NCI-H1417 treated with DMSO at 0.1 percent for 48 hours (cell line): ENCODE data around the gene COPG2.

Experiments
- DNase-seq: peaks from one replicate; lab custom pipeline; 2025; lab: John Stamatoyannopoulos, UW

Gene COPG2

GRCh38 chr7:130500463-130500862 is 168.1 kb downstream of the COPG2 start:
- DNase-seq: no peak

GRCh38 chr7:130494431-130494858 is 174.1 kb downstream of the COPG2 start:
- DNase-seq: no peak

GRCh38 chr7:130493275-130493873 is 175.2 kb downstream of the COPG2 start:
- DNase-seq: no peak

GRCh38 chr7:130492523-130493274 is 175.8 kb downstream of the COPG2 start:
- no peak for DNase-seq

- DNase-seq: no peak
Measured at GRCh38 chr7:130491841-130492522, 176.6 kb downstream of the COPG2 start, which contains the start of gene MEST. Gene MEST (plus strand): TSS chr7:130492085. CDS start chr7:130492314, 229 bp downstream.

GRCh38 chr7:130490888-130491804 is 177.4 kb downstream of the COPG2 start:
- no peak for DNase-seq

- no peak for DNase-seq
Measured at GRCh38 chr7:130490311-130490791, 178.2 kb downstream of the COPG2 start.

- no peak for DNase-seq
Measured at GRCh38 chr7:130489140-130489983, 179.2 kb downstream of the COPG2 start.

GRCh38 chr7:130488392-130489139 is 180.0 kb downstream of the COPG2 start:
- no peak for DNase-seq

GRCh38 chr7:130486954-130487436 is 181.6 kb downstream of the COPG2 start:
- DNase-seq: no peak

- DNase-seq: no peak
Measured at GRCh38 chr7:130486114-130486953, 182.2 kb downstream of the COPG2 start.

- DNase-seq: no peak
Measured at GRCh38 chr7:130485734-130486113, 182.8 kb downstream of the COPG2 start.

GRCh38 chr7:130483031-130483430 is 185.5 kb downstream of the COPG2 start:
- no peak for DNase-seq

GRCh38 chr7:130481898-130482297 is 186.7 kb downstream of the COPG2 start:
- DNase-seq: no peak

GRCh38 chr7:130479716-130480400 is 188.7 kb downstream of the COPG2 start:
- DNase-seq: no peak

GRCh38 chr7:130478991-130479390 is 189.6 kb downstream of the COPG2 start:
- no peak for DNase-seq

- no peak for DNase-seq
Measured at GRCh38 chr7:130476297-130477150, 192.0 kb downstream of the COPG2 start.
